Astrocyte (in vitro differentiated cells and primary cell): Measurements from ENCODE around the gene HABP4.

Experiments
- CTCF ChIP-seq: IDR thresholded peaks from 2 replicates; pipeline ENCODE4 v1.5.1; 2011; ENCODE audit warnings: low read depth, mild to moderate bottlenecking, inconsistent platforms, low read length, moderate library complexity; ENCODE audit not compliant: insufficient read depth
- EZH2 ChIP-seq: IDR thresholded peaks from 2 replicates; pipeline ENCODE4 v1.6.1; 2012; ENCODE audit warnings: mild to moderate bottlenecking, low read length, inconsistent platforms; ENCODE audit not compliant: insufficient read depth

GRCh38 chr9:96532173-96532572 lies 82.2 kb downstream of the HABP4 start:
- no peak for TF ChIP-seq CTCF
- no peak for TF ChIP-seq EZH2
